Measurements from ENCODE around the gene BACE2. TPM values are rescaled to one million over a fixed set of nuclear protein-coding genes. Genes with fewer than 3 reads are reported as not detected.
"Not testable (repeated sequence)": the region's sequence is repeated elsewhere in the genome, so short reads cannot be mapped to it uniquely, and the experiment has no call there.

The BACE2 gene
- total RNA-seq, 2 donors from 2014 or later: 1.1 TPM

- H3K36me3 Mint-ChIP-seq (ENCODE audit: insufficient read depth in 2 of 2): no peaks in the 10 kb centered on the region
- H3K4me3 Mint-ChIP-seq: no peak overlapping the region
- no peak for DNase-seq
- ATAC-seq (replicated peaks in 1 of 2): no peak
- no peak overlapping the region for H3K27ac Mint-ChIP-seq
- no peaks in the 10 kb centered on the region for H3K4me1 Mint-ChIP-seq (ENCODE audit: low read depth)
- H3K27me3 Mint-ChIP-seq (ENCODE audit: low read depth): peaks cover 12% of the 10 kb centered on the region
- H3K9me3 Mint-ChIP-seq: no peaks in the 10 kb centered on the region
These were observed 78.8 kb downstream of the BACE2 start for GRCh38 chr21:41246808-41247207.

- no peaks in the 10 kb centered on the region for H3K36me3 Mint-ChIP-seq (ENCODE audit: insufficient read depth in 2 of 2)
- H3K4me1 Mint-ChIP-seq (ENCODE audit: low read depth): no peaks in the 10 kb centered on the region
- DNase-seq (no peak), ATAC-seq (replicated peaks in 1 of 2) (no peak)
- H3K27me3 Mint-ChIP-seq (ENCODE audit: low read depth): peaks cover 22% of the 10 kb centered on the region
- no peak overlapping the region for H3K4me3 Mint-ChIP-seq
- no peaks in the 10 kb centered on the region for H3K9me3 Mint-ChIP-seq
- H3K27ac Mint-ChIP-seq: no peak overlapping the region
These were observed 79.9 kb downstream of the BACE2 start for GRCh38 chr21:41247561-41248545.

- H3K27me3 Mint-ChIP-seq (ENCODE audit: low read depth): peaks cover 22% of the 10 kb centered on the region
- ATAC-seq (replicated peaks in 1 of 2) (no peak), DNase-seq (no peak)
- no peak overlapping the region for H3K4me3 Mint-ChIP-seq
- peaks cover 0 to 1% of the 10 kb centered on the region in 2 donors for H3K9me3 Mint-ChIP-seq
- H3K4me1 Mint-ChIP-seq (ENCODE audit: low read depth): no peaks in the 10 kb centered on the region
- no peaks in the 10 kb centered on the region for H3K36me3 Mint-ChIP-seq (ENCODE audit: insufficient read depth in 2 of 2)
- H3K27ac Mint-ChIP-seq: no peak overlapping the region
These were observed 81.5 kb downstream of the BACE2 start for GRCh38 chr21:41249476-41249875.

GRCh38 chr21:41250519-41250918 lies 82.6 kb downstream of the BACE2 start:
- Mint-ChIP-seq H3K9me3 (peaks cover 0 to 1% of the 10 kb centered on the region in 2 donors), H3K27ac (no peak overlapping the region), H3K36me3 (ENCODE audit: insufficient read depth in 2 of 2) (no peaks in the 10 kb centered on the region), H3K27me3 (ENCODE audit: low read depth) (peaks cover 28% of the 10 kb centered on the region), H3K4me3 (no peak overlapping the region), H3K4me1 (ENCODE audit: low read depth) (no peaks in the 10 kb centered on the region)
- no peak for ATAC-seq (replicated peaks in 1 of 2)
- no peak for DNase-seq

GRCh38 chr21:41251961-41252642 lies 84.1 kb downstream of the BACE2 start:
- peaks cover 3 to 6% of the 10 kb centered on the region in 2 donors for H3K9me3 Mint-ChIP-seq
- peaks cover 23% of the 10 kb centered on the region for H3K27me3 Mint-ChIP-seq (ENCODE audit: low read depth)
- no peak overlapping the region for H3K4me3 Mint-ChIP-seq
- no peak for ATAC-seq (replicated peaks in 1 of 2)
- no peak overlapping the region for H3K27ac Mint-ChIP-seq
- H3K4me1 Mint-ChIP-seq (ENCODE audit: low read depth): no peaks in the 10 kb centered on the region
- H3K36me3 Mint-ChIP-seq (ENCODE audit: insufficient read depth in 2 of 2): no peaks in the 10 kb centered on the region
- DNase-seq: no peak

- peaks cover 23% of the 10 kb centered on the region for H3K27me3 Mint-ChIP-seq (ENCODE audit: low read depth)
- H3K4me3 Mint-ChIP-seq: no peak overlapping the region
- peaks cover 3 to 6% of the 10 kb centered on the region in 2 donors for H3K9me3 Mint-ChIP-seq
- no peaks in the 10 kb centered on the region for H3K36me3 Mint-ChIP-seq (ENCODE audit: insufficient read depth in 2 of 2)
- DNase-seq (no peak), ATAC-seq (replicated peaks in 1 of 2) (no peak)
- no peaks in the 10 kb centered on the region for H3K4me1 Mint-ChIP-seq (ENCODE audit: low read depth)
- no peak overlapping the region for H3K27ac Mint-ChIP-seq
These were observed 86.2 kb downstream of the BACE2 start for GRCh38 chr21:41254090-41254700.

GRCh38 chr21:41255190-41255589 lies 87.2 kb downstream of the BACE2 start:
- peaks cover 3 to 6% of the 10 kb centered on the region in 2 donors for H3K9me3 Mint-ChIP-seq
- no peak for ATAC-seq (replicated peaks in 1 of 2)

GRCh38 chr21:41256231-41256630 lies 88.3 kb downstream of the BACE2 start:
- DNase-seq; H3K36me3 Mint-ChIP-seq (ENCODE audit: insufficient read depth in 2 of 2); ATAC-seq (replicated peaks in 1 of 2); H3K9me3 Mint-ChIP-seq; H3K4me3 Mint-ChIP-seq; H3K27ac Mint-ChIP-seq; H3K4me1 Mint-ChIP-seq (ENCODE audit: low read depth): not testable (repeated sequence)
- peaks cover 17% of the 10 kb centered on the region for H3K27me3 Mint-ChIP-seq (ENCODE audit: low read depth)

More at GRCh38 chr21:41255190-41255589, 87.2 kb downstream of the BACE2 start:
- no peak for DNase-seq
- Mint-ChIP-seq H3K27ac (no peak overlapping the region), H3K4me3 (no peak overlapping the region), H3K36me3 (ENCODE audit: insufficient read depth in 2 of 2) (no peaks in the 10 kb centered on the region), H3K27me3 (ENCODE audit: low read depth) (peaks cover 23% of the 10 kb centered on the region), H3K4me1 (ENCODE audit: low read depth) (no peaks in the 10 kb centered on the region)

- no peak overlapping the region for H3K27ac Mint-ChIP-seq
- no peak for ATAC-seq (replicated peaks in 1 of 2)
- peaks cover 3 to 6% of the 10 kb centered on the region in 2 donors for H3K9me3 Mint-ChIP-seq
- peaks cover 14% of the 10 kb centered on the region for H3K27me3 Mint-ChIP-seq (ENCODE audit: low read depth)
- H3K36me3 Mint-ChIP-seq (ENCODE audit: insufficient read depth in 2 of 2): no peaks in the 10 kb centered on the region
- DNase-seq: no peak
- H3K4me1 Mint-ChIP-seq (ENCODE audit: low read depth): no peaks in the 10 kb centered on the region
- H3K4me3 Mint-ChIP-seq: no peak overlapping the region
These were observed 89.1 kb downstream of the BACE2 start for GRCh38 chr21:41256771-41257702.

GRCh38 chr21:41258617-41259016 lies 90.7 kb downstream of the BACE2 start:
- no peaks in the 10 kb centered on the region for H3K4me1 Mint-ChIP-seq (ENCODE audit: low read depth)
- peaks cover 3 to 6% of the 10 kb centered on the region in 2 donors for H3K9me3 Mint-ChIP-seq
- peaks cover 7% of the 10 kb centered on the region for H3K27me3 Mint-ChIP-seq (ENCODE audit: low read depth)
- H3K36me3 Mint-ChIP-seq (ENCODE audit: insufficient read depth in 2 of 2): no peaks in the 10 kb centered on the region
- no peak overlapping the region for H3K4me3 Mint-ChIP-seq
- DNase-seq: no peak
- H3K27ac Mint-ChIP-seq: no peak overlapping the region
- no peak for ATAC-seq (replicated peaks in 1 of 2)

- Mint-ChIP-seq H3K27me3 (ENCODE audit: low read depth) (no peaks in the 10 kb centered on the region), H3K9me3 (peaks cover 4 to 8% of the 10 kb centered on the region in 2 donors), H3K4me3 (no peak overlapping the region), H3K27ac (no peak overlapping the region), H3K4me1 (ENCODE audit: low read depth) (no peaks in the 10 kb centered on the region), H3K36me3 (ENCODE audit: insufficient read depth in 2 of 2) (no peaks in the 10 kb centered on the region)
- DNase-seq (no peak), ATAC-seq (replicated peaks in 1 of 2) (no peak)
These were observed 92.5 kb downstream of the BACE2 start for GRCh38 chr21:41260428-41260827.

- peaks cover under 1 to 1% of the 10 kb centered on the region in 2 donors for H3K36me3 Mint-ChIP-seq (ENCODE audit: insufficient read depth in 2 of 2)
These were observed 99.4 kb downstream of the BACE2 start for GRCh38 chr21:41267346-41267745.

More at GRCh38 chr21:41267346-41267745, 99.4 kb downstream of the BACE2 start:
- ATAC-seq (replicated peaks in 1 of 2) (no peak), DNase-seq (no peak)
- Mint-ChIP-seq H3K4me1 (ENCODE audit: low read depth) (no peaks in the 10 kb centered on the region), H3K27me3 (ENCODE audit: low read depth) (no peaks in the 10 kb centered on the region), H3K27ac (no peak overlapping the region), H3K4me3 (no peak overlapping the region), H3K9me3 (peaks cover 2% of the 10 kb centered on the region in 2 donors)

Measured in activated T-cell treated with anti-CD3 and anti-CD28 coated beads, Interleukin-2, amount 50 U/mL, for 72 hours (primary cell).